IMR-90 (cell line): ENCODE measurements around the gene JPH3. TPM values are rescaled to one million over a fixed set of nuclear protein-coding genes. Genes with fewer than 3 reads are reported as not detected.

Experiments used
- ATAC-seq: fragments of 200-7000 bp; cut with Tn5 transposase; 2 replicates; pipeline ENCODE4 v1.9.1; 2020; ENCODE audit warnings: low read depth, mild to moderate bottlenecking, moderate library complexity
- BruUV-seq: library from RNA; stranded (reverse); fragments of 400-500 nt; replicated peaks from 2 replicates; lab custom pipeline; 2021; lab: Mats Ljungman, UMichigan
- CTCF ChIA-PET: fragments of 300-600 bp; formaldehyde crosslinking; extraction: SDS; loops from one replicate; lab custom pipeline; 2021; ENCODE audit warnings: antibody characterized with exemption; lab: Yijun Ruan, JAX
- POLR2A ChIA-PET: fragments of 300-600 bp; sonication (Branson Sonifier 250); formaldehyde crosslinking; loops from one replicate; lab custom pipeline; 2022; ENCODE audit warnings: antibody characterized with exemption; ENCODE audit not compliant: unreplicated experiment; lab: Charles Lee
- DNase-seq: peaks from one replicate; pipeline ENCODE4 v3.0.0; 2013
- H2AFZ ChIP-seq: replicated peaks from 2 replicates; pipeline ENCODE3; 2013; ENCODE audit warnings: low read length, mild to moderate bottlenecking; ENCODE audit not compliant: poor library complexity
- H2AK5ac ChIP-seq: 2 replicates; pipeline ENCODE4 v1.6.1; 2013; ENCODE audit warnings: low read depth, low read length, inconsistent platforms
- H2AK9ac ChIP-seq: replicated peaks from 2 replicates; pipeline ENCODE3; 2013; ENCODE audit warnings: mild to moderate bottlenecking, low read depth, low read length, moderate library complexity; ENCODE audit not compliant: poor library complexity
- H2BK120ac ChIP-seq: 2 replicates; pipeline ENCODE4 v1.6.1; 2013; ENCODE audit warnings: low read depth, low read length, inconsistent platforms
- H2BK15ac ChIP-seq: 3 replicates; pipeline ENCODE4 v1.6.1; 2013; ENCODE audit warnings: low read depth, low read length, inconsistent platforms
- H2BK20ac ChIP-seq: 2 replicates; pipeline ENCODE4 v1.6.1; 2013; ENCODE audit warnings: low read depth, mild to moderate bottlenecking, inconsistent platforms, low read length, moderate library complexity
- H2BK5ac ChIP-seq: 2 replicates; pipeline ENCODE4 v1.6.1; 2013; ENCODE audit warnings: mild to moderate bottlenecking, low read depth, low read length, inconsistent platforms; ENCODE audit not compliant: poor library complexity, severe bottlenecking
- H3K14ac ChIP-seq: replicated peaks from 2 replicates; pipeline ENCODE4 v1.6.1; 2013; ENCODE audit warnings: low read depth, low read length, inconsistent platforms
- H3K18ac ChIP-seq: 2 replicates; pipeline ENCODE4 v1.6.1; 2013; ENCODE audit warnings: low read depth, low read length, control low read depth
- H3K23ac ChIP-seq: 2 replicates; pipeline ENCODE4 v1.6.1; 2013; ENCODE audit warnings: low read depth, low read length, inconsistent platforms
- H3K27ac ChIP-seq: 2 replicates; pipeline ENCODE4 v1.5.1; 2013; ENCODE audit warnings: mild to moderate bottlenecking, control low read depth, low read length; ENCODE audit not compliant: insufficient read depth
- H3K27me3 ChIP-seq: 2 replicates; pipeline ENCODE4 v1.6.1; 2013; ENCODE audit warnings: low read length; ENCODE audit not compliant: control insufficient read depth, insufficient read depth
- H3K36me3 ChIP-seq: 2 replicates; pipeline ENCODE4 v1.6.1; 2013; ENCODE audit warnings: low read length, mixed read lengths; ENCODE audit not compliant: control insufficient read depth, insufficient read depth
- H3K4ac ChIP-seq: 2 replicates; pipeline ENCODE4 v1.6.1; 2013; ENCODE audit warnings: low read depth, low read length, inconsistent platforms
- H3K4me1 ChIP-seq: 2 replicates; pipeline ENCODE4 v1.6.1; 2013; ENCODE audit warnings: low read length, mixed read lengths; ENCODE audit not compliant: control insufficient read depth, insufficient read depth
- H3K4me2 ChIP-seq: 2 replicates; pipeline ENCODE4 v1.6.1; 2013; ENCODE audit warnings: low read depth, mild to moderate bottlenecking, control low read depth, low read length, moderate library complexity
- H3K4me3 ChIP-seq: 2 replicates; pipeline ENCODE4 v1.5.1; 2013; ENCODE audit warnings: low read depth, mild to moderate bottlenecking, control low read depth, low read length, moderate library complexity; ENCODE audit not compliant: insufficient read depth
- H3K56ac ChIP-seq: 2 replicates; pipeline ENCODE4 v1.6.1; 2013; ENCODE audit warnings: low read length, inconsistent platforms; ENCODE audit not compliant: insufficient read depth; ENCODE audit errors: extremely low read depth
- H3K79me1 ChIP-seq, 2 experiments: 2 replicates each; pipeline ENCODE4 v1.6.1; 2013; ENCODE audit warnings: low read length in 2 of 2, inconsistent platforms in 1 of 2, low read depth in 1 of 2
- H3K9ac ChIP-seq: 2 replicates; pipeline ENCODE4 v1.6.1; 2013; ENCODE audit warnings: low read depth, low read length, control low read depth
- H3K9me1 ChIP-seq: 2 replicates; pipeline ENCODE4 v1.6.1; 2013; ENCODE audit warnings: low read length, inconsistent platforms; ENCODE audit not compliant: insufficient read depth
- H3K9me3 ChIP-seq: 2 replicates; pipeline ENCODE4 v1.6.1; 2013; ENCODE audit warnings: low read length; ENCODE audit not compliant: control insufficient read depth, insufficient read depth
- H4K20me1 ChIP-seq: 2 replicates; pipeline ENCODE4 v1.6.1; 2013; ENCODE audit warnings: low read length, inconsistent platforms; ENCODE audit not compliant: insufficient read depth
- H4K5ac ChIP-seq: 2 replicates; pipeline ENCODE4 v1.6.1; 2013; ENCODE audit warnings: mild to moderate bottlenecking, low read depth, low read length, control low read depth
- H4K8ac ChIP-seq, 2 experiments: 2 replicates each; pipeline ENCODE4 v1.6.1; 2013; ENCODE audit warnings: low read depth in 2 of 2, low read length in 2 of 2, control low read depth in 1 of 2, inconsistent platforms in 1 of 2
- H4K91ac ChIP-seq: 2 replicates; pipeline ENCODE4 v1.6.1; 2013; ENCODE audit warnings: low read depth, low read length, inconsistent platforms; ENCODE audit not compliant: insufficient read depth
- BHLHE40 ChIP-seq: fragments of 150-350 bp; IDR thresholded peaks from 2 replicates; pipeline ENCODE4 v1.6.1; 2016; ENCODE audit warnings: mild to moderate bottlenecking, low read depth, low read length
- CEBPB ChIP-seq: IDR thresholded peaks from 2 replicates; pipeline ENCODE4 v1.6.1; 2012; ENCODE audit warnings: low read depth, low read length, improper control_type of control experiment
- CHD1 ChIP-seq: IDR thresholded peaks from 2 replicates; pipeline ENCODE4 v1.6.1; 2012; ENCODE audit warnings: low read depth, low read length, improper control_type of control experiment
- MAFK ChIP-seq: IDR thresholded peaks from 2 replicates; pipeline ENCODE4 v1.6.1; 2012; ENCODE audit warnings: low read depth, low read length, improper control_type of control experiment
- MAZ ChIP-seq: IDR thresholded peaks from 2 replicates; pipeline ENCODE4 v1.6.1; 2012; ENCODE audit warnings: low read depth, mild to moderate bottlenecking, low read length, improper control_type of control experiment, moderate library complexity, borderline replicate concordance
- MXI1 ChIP-seq: IDR thresholded peaks from 2 replicates; pipeline ENCODE4 v1.6.1; 2012; ENCODE audit warnings: low read depth, mild to moderate bottlenecking, low read length, moderate library complexity, borderline replicate concordance
- NFE2L2 ChIP-seq: fragments of 150-350 bp; IDR thresholded peaks from 2 replicates; pipeline ENCODE4 v1.6.1; 2016; ENCODE audit warnings: low read depth, mild to moderate bottlenecking, low read length
- POLR2A ChIP-seq: IDR thresholded peaks from 2 replicates; pipeline ENCODE4 v1.6.1; 2012; ENCODE audit warnings: mild to moderate bottlenecking, low read depth, low read length
- RAD21 ChIP-seq: IDR thresholded peaks from 2 replicates; pipeline ENCODE4 v1.6.1; 2012; ENCODE audit warnings: low read length, improper control_type of control experiment
- RFX5 ChIP-seq: IDR thresholded peaks from 2 replicates; pipeline ENCODE4 v1.8.0; 2012; ENCODE audit warnings: low read depth, mild to moderate bottlenecking, low read length, moderate library complexity
- SMC3 ChIP-seq: fragments of 150-350 bp; IDR thresholded peaks from 2 replicates; pipeline ENCODE4 v1.6.1; 2016; ENCODE audit warnings: low read depth, mild to moderate bottlenecking, antibody characterized with exemption, low read length, moderate library complexity
- WGBS, 2 experiments: methylation state at CpG; one replicate each; pipeline versions ENCODE4 v1.1.5 to v1.1.7; 2013; ENCODE audit warnings: missing lambda C conversion rate in 2 of 2; ENCODE audit not compliant: insufficient read length in 1 of 2; ENCODE audit errors: extremely low coverage in 2 of 2; 5-methylcytosine and 5-hydroxymethylcytosine counted together
- dilution Hi-C: fragments of 300-500 bp; cut with HindIII; formaldehyde crosslinking; loops from one replicate; pipeline ENCODE4 v1.14.3; 2018; ENCODE audit warnings: low sequenced_read_pairs; ENCODE audit not compliant: unreplicated experiment
- in situ Hi-C: fragments of 300-500 bp; cut with MboI; formaldehyde crosslinking; loops from 3 replicates; pipeline ENCODE4 v1.14.3; 2019; ENCODE audit warnings: low sequenced_read_pairs, inconsistent platforms, mixed read lengths
- intact Hi-C: fragments of 100-400 bp; cut with micrococcal nuclease; formaldehyde crosslinking; loops from 2 replicates; pipeline ENCODE4 v1.10.0; 2022
- polyA plus RNA-seq, 3 experiments: library from polyadenylated mRNA; depleted of rRNA; stranded (reverse); fragments of >200 nt; gene quantifications; 2 replicates each; pipeline ENCODE4 v1.2.3, GENCODE V29; 2012; ENCODE audit warnings: low replicate concordance in 1 of 3
- total RNA-seq: library from RNA; depleted of rRNA; stranded (reverse); fragments of >200 nt; gene quantifications from 2 replicates; pipeline ENCODE4 v1.2.3, GENCODE V29; 2012
- TF ChIP-seq, protein P1 (sequence below): conservative IDR thresholded peaks from 2 replicates; pipeline ENCODE4 v1.5.1; 2012; ENCODE audit warnings: mild to moderate bottlenecking, low read depth, low read length, improper control_type of control experiment

JPH3 gene
- total and polyA plus RNA-seq, 2 of the 4 experiments (the other 2 are of a cell fraction): 0.03 TPM; not detected in 1

DNA sequence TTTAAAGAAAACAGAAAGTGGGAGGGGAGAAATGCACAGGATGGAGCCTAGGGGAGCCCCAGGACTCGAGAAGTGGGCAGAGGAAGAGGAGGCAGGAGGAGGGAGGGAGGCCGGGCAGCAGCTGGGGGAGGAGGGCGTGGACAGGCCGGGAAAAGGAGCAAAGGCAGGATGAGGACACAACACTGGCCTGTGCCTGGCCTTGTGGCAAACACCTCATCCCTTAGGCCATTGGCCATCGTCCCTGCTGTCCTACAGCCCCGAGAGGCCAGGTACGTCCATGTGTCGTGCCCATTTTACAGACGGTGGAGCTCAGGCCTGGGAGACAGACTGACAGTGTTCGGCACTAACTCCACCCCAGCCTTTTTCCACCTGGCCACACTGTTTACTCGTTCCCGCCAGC lies 15.9 kb downstream of the JPH3 start:
- ChIA-PET POLR2A (no interaction called here), CTCF (no interaction called here)
- in situ Hi-C loops (no loop called here), intact Hi-C loops (no loop called here), dilution Hi-C loops (no loop called here)
- Histone ChIP-seq H3K36me3 (no peaks in the 10 kb centered on the region), H3K9me1 (no peaks in the 10 kb centered on the region), H3K27me3 (peaks cover 51% of the 10 kb centered on the region), H3K9me3 (no peaks in the 10 kb centered on the region), H3K27ac (no peak overlapping the region), H3K4me1 (no peaks in the 10 kb centered on the region), H3K4me2 (no peak overlapping the region), H3K9ac (no peak overlapping the region), H4K8ac (no peak overlapping the region), H2BK5ac (no peak overlapping the region), H3K56ac (no peak overlapping the region), H2AK9ac (no peak overlapping the region), H2AK5ac (no peak overlapping the region), H4K20me1 (no peaks in the 10 kb centered on the region), H3K14ac (no peak overlapping the region), H3K23ac (no peak overlapping the region), H3K4me3 (no peak overlapping the region), H4K91ac (no peak overlapping the region), H2BK20ac (no peak overlapping the region), H2BK120ac (no peak overlapping the region), H2BK15ac (no peak overlapping the region), H3K4ac (no peak overlapping the region), H3K79me1 (no peaks in the 10 kb centered on the region), H3K18ac (no peak overlapping the region), H2AFZ (no peak overlapping the region), H4K5ac (no peak overlapping the region)
- DNase-seq: no peak
- no peak for ATAC-seq
- TF ChIP-seq MXI1 (no peak), MAFK (no peak), RAD21 (no peak), CEBPB (no peak), BHLHE40 (no peak), CHD1 (no peak), POLR2A (no peak), RFX5 (no peak), NFE2L2 (no peak), SMC3 (no peak), MAZ (no peak)
- TF ChIP-seq, protein P1, sequence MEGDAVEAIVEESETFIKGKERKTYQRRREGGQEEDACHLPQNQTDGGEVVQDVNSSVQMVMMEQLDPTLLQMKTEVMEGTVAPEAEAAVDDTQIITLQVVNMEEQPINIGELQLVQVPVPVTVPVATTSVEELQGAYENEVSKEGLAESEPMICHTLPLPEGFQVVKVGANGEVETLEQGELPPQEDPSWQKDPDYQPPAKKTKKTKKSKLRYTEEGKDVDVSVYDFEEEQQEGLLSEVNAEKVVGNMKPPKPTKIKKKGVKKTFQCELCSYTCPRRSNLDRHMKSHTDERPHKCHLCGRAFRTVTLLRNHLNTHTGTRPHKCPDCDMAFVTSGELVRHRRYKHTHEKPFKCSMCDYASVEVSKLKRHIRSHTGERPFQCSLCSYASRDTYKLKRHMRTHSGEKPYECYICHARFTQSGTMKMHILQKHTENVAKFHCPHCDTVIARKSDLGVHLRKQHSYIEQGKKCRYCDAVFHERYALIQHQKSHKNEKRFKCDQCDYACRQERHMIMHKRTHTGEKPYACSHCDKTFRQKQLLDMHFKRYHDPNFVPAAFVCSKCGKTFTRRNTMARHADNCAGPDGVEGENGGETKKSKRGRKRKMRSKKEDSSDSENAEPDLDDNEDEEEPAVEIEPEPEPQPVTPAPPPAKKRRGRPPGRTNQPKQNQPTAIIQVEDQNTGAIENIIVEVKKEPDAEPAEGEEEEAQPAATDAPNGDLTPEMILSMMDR: no peak
- 63% methylated on average over 7 of the region's 12 CpGs; no CpG with 5 or more reads in 1 of the 2 experiments for WGBS, 2 experiments
- no TSS peak for BruUV-seq
